NCI-H748 (cell line): ENCODE measurements around the gene GALNTL6.
A peak's percentile ranks its signal among the peaks of the same experiment; 100 is the strongest.

Experiments used
- DNase-seq: peaks from one replicate; lab custom pipeline; 2025; ENCODE audit not compliant: unreplicated experiment; lab: John Stamatoyannopoulos, UW

GALNTL6 gene

DNA sequence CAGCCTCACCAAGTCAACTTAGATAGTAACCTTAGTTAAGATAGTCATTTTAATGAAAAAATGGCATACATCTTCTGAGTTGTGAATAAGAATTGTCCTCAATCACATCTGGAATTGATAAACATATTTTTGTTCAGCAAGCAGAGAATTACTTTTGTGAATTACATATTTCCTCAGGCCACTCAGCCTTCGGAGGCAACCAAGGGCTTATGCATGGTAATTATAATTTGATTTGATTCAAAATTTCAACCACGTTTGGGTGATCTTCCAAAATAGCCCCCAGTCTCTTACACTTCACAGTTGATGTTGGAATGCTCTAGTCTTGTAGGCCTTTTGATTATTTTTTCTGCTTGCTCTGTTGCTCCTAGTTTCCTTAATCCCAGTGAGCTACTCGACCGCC, 63.4 kb downstream of the GALNTL6 start:
- no peak for DNase-seq

DNA sequence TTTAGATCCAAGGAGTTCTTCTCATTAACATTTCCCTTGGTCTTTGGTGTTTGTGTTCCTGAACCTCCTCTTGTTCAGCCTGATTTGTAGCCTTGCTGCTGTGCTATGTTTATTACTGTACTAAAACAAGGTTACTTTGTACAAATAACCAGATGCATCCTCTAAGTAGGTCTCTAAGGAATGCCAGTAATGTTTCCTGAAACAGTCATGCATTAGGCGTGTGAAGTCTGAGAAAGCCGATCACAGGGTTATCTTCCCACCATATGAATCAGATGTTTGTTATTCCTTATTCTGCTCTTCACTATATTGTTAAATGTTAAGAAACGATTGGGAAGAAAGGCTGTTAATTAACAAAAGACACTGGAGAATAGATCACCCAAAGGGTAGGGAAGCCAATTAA, 66.9 kb downstream of the GALNTL6 start:
- no peak for DNase-seq

DNA sequence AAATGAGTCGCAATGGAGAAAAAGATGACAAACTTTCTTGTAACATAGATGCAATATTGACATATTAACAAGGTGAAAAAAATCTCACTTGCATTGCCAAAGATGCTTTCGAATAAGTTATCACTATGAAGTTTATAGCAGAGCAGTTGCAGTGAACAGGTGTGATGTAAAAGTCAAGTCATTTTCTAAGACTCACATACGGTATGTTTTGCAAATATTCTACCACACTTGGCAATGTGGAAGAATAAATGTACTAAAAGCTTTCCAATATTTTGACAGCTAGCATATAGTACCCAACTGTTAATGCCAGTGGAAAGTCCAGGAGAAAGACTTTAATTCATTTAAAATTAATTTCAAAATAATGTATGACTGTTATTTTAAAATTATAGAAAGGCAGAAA, 76.5 kb downstream of the GALNTL6 start:
- no peak for DNase-seq

DNA sequence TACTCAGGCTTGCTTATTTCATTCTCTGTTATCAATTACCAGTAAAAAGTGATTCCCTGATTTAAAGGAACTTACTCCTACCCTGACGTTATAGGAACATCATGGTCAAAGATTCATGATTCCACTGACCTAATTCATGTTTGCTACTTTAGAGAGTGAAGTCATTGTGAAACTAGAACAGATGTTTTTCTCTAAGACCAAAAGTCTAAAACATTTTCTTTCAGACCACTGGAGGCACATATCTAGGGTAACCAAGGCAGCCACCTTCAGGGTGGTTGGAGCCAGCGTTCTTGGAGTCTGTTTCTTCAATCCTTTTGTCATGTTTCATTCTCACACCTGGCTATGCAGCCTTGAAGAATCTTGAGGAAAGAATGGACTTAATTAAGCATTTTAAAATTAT, 77.8 kb downstream of the GALNTL6 start:
- no peak for DNase-seq

DNA sequence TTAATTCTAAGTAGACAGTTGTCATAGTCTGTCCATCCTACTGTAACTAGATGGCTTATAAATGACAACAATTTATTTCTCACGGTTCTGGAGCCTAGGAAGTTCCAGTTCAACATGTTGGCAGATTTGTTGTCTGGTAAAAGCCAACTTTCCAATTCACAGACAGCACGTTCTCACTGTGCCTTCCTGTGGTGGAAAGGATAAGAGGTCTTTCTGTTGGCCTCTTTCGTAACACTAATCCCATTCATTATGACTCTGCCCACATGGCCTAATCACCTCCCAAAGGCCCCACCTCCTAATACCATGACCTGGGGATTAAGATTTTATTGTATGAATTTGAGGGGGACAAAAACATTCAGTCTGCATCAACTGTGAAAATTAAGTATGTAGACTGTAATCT, 83.2 kb downstream of the GALNTL6 start:
- no peak for DNase-seq

DNA sequence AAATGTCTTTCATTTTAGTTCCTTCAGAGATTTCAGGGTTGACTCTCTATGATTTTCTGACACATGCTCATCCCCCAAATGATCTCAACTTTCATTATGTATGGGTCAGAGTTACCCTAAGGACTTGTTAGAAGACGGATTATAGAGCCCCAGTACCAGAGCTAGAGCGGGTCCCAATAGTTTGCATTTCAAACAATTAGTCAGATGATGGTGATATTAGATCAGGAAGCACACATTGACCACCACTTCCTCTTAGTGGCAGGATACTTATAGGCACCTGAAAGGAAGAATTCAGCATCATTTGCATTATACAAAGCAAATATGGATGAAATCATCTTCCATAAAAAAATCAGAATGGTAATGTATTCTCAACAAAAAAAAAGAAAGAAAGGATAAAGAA, 106.1 kb downstream of the GALNTL6 start:
- DNase-seq = no peak

DNA sequence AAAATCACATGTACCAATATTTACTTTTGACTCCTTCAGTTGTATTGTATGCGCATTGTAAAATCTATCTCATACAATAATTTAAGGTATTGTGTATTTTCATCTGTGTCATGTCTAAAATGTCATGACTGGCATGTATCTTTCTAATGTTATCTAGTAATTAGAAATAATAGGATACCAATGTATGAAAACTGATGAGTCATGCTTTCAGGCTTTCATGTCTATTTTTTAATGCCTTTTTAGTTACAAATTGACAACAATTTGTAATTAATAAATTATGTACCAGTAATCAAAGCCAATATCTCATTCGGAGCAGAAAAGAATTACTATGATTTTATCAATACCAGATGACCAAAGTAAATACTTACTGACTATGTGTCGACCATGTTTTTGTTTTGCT, 107.7 kb downstream of the GALNTL6 start:
- no peak for DNase-seq

DNA sequence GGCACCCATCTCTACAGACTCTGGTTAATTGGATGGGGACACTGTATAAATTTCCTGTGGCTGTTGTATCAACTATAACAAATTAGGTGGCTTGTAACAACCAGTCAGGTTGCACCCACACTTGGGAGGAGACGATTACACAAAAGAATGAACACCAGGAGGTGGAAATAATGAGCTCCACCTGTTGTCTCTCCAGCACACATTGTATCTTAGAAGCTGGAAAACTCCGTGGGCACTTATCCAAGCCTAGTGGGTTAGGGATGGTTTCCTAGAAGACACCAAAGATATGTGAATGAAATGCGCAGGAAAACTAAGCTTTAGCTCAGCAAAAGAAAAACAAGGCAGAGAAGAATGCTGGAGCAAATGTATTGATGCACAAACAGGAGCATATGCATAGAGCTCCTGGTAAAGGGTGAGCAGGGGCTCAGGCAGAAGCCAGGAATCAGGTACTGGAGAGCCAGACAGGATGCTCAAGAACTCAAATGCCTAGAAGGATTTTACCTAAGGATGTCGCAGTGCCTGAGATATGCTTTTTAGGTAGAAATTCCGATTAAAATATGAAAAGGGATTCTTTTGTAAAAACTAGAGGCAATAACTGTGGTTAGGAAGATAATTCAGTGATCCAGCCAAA, 111.7 kb downstream of the GALNTL6 start:
- DNase-seq = peak; percentile 88

DNA sequence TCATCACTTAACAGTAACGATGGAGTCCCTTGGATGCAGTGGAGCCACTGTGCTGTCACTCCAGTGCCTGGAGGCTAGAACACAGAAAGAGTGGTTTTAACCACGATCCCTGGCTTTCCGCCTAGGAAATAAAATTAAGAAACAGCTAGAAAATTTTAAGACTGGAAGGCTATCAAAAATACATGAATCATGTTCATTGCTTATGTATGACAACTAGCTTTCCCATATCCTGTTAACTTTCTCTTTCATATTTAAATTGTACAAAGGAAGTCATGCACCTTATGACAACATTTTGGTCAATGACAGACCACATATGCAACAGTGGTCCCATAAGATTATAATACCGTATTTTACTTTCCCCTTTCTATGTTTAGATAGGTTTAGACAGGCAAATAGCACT, 115.1 kb downstream of the GALNTL6 start:
- no peak for DNase-seq

DNA sequence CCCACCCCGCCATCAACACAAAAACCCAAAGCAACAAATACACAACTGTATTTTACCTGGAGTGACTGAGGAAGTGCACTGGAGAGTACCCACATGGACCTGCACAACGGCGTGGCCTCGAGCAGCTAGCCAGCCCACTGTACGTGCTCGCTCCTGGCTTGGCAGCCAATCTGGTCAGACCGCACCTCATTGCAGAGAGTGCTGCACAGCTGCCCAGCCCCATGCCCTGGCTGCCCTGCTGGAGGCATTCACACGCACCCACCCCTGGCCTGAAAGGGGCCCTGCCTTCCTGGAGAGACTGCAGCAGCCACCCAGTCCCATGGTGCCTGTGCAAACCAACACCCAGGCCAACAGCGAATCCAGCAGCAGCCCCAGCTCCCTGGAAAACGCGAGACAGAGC, 116.3 kb downstream of the GALNTL6 start:
- no peak for DNase-seq

DNA sequence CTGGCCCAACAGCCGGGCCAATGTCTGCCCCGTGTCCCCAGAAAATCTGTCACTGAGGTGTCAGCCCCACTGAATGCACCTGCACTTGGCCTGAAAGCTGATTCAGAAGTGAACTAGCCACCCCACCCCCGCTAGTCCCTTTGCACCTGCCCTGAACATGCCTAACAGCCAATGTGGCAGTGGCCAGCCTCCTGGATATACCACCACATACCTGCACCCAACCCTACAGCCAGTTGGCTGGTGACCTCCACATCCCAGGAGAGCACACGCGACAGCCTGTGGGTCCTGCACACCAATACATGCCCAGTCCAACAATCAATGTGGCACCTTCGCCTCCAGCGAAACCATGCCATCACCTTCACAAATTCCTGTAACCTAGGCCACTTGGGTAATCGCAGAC, 116.7 kb downstream of the GALNTL6 start:
- no peak for DNase-seq

DNA sequence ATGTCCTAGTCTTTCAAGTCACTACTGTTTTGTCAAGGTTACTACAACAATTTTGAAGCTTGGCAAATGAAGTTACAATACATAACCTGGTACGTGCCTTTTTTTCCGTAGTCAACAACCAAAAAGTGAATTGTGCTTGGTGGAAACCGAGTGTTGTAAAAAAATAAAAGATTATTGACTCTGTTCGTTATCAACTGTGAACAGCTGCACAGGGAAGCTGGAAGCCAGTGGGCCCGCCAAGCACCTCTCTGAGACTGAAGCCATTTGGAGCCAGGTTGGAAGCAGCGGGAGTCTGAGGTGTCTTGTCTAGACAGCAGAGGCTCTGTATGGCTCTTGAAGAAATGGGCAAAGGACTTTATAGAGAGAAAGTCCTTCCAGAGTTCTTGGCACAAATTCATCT, 119.0 kb downstream of the GALNTL6 start:
- DNase-seq = no peak

DNA sequence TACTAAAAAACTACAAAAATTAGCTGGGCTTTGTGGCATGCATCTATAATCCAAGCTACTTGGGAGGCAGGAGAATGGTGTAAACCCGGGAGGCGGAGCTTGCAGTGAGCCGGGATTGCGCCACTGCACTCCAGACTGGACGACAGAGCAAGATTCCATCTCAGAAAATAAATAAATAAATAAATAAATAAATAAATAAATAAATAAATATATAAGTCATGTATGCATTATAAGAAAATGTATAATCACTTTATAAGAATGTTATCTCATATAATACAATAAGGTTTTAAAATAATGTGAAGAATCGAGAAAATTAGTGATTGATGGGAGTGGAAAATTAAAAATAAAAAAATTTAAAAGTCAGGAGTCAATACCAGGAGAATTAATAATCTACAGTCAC, 127.5 kb downstream of the GALNTL6 start:
- DNase-seq = no peak

DNA sequence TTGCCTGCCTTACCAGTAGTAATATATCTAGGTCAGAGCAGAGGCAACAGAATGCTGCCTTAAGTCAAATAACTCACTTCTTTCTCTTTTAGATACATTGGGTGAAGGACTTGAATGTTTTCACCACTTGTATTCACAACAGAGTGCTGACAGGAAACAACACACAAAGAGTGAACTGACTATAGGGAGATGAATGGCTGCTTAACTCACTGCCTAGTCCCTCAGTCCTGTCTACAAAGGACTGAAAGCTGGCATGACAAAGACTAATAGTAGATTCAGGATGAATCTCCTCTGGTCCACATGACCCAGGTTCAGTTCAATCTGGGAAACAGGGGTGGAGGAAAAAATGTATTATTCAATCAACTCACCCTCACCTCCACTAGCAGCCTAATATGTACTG, 134.2 kb downstream of the GALNTL6 start:
- no peak for DNase-seq

DNA sequence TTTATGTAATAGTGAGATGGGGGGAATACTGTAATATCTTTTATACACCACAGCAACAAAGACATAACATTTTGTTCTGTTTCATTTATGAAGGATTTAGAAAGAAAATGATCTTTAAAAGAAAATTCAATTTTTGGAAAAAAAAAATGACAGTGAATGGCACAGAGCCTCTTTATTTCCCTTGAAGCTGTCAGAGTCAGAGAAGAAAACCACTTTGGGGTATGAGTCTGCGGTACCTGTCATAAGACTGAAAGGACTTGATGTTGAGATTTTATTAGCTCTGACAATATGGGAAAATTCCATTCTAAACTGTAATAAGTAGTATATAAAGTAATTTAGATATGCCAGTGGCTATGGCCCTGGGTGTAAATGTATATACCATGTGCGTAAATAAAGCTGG, 134.8 kb downstream of the GALNTL6 start:
- no peak for DNase-seq

DNA sequence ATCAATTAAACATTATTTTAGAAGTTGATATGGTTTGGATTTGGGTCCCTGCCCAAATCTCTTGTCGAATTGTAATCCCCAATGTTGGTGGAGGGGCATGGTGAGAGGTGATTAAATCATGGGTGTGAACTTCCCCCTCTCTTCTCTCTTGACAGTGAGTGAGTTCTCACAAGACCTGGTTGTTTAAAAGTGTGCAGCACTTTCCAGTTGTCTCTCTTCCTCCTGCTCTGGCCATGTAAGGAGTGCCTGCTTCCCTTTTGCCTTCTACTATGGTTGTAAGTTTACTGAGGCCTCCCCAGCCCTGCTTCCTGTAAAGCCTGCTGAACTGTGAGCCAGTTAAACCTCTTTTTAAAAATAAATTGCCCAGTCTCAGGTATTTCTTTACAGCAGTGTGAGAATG, 141.4 kb downstream of the GALNTL6 start:
- no peak for DNase-seq

DNA sequence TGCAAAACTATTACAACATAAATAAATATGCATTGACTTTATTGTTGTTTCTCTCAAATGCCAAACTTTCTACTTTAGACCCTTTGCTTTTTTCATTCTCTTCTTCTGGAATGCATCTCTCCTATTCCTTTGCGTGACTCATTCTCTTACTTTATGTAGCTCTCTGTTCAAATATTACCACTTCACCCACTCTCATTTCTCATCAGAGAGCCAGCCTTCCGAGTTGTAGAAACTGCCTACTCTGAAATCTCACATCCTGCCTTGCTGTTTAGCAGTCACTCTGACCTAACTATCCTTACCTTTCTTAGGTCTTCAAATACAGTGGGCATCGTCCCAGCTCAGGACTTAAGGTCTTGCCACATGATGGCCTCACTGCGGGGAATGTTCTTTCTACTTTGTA, 143.5 kb downstream of the GALNTL6 start:
- DNase-seq = no peak

DNA sequence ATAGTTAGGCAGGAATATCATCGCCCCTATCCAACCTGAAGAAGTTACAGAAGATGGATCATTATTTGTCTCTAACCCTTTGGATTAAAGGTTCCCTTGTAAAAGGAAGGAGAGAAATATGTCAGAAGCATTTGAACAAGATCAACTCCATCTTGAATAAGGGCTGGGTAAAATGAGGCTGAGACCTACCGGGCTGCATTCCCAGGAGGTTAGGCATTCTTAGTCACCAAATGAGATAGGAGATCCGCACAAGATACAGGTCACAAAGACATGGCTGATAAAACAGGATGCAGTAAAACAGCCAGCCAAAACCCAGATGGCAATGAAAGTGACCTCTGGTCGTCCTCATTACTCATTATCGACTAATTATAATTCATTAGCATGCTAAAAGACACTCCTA, 148.9 kb downstream of the GALNTL6 start:
- DNase-seq = no peak

DNA sequence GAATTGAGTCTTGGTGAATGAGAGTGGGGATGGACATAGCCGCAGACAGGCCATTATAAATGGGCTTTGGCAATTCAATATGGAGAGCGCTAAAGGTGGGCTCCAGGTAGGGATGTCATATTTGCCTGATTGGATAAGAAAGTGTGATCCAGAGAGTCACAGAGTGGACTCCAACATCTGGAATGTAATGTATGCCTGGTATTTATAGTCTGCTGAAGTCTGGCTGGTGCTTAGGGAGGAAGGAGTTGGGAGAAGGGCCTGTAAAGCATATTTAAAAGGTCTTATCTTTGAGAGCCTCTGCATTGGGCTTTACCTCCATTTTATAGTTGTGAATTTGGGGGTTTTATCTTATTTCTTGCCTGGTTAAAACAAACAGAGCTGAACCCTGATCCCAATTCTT, 153.2 kb downstream of the GALNTL6 start:
- no peak for DNase-seq

DNA sequence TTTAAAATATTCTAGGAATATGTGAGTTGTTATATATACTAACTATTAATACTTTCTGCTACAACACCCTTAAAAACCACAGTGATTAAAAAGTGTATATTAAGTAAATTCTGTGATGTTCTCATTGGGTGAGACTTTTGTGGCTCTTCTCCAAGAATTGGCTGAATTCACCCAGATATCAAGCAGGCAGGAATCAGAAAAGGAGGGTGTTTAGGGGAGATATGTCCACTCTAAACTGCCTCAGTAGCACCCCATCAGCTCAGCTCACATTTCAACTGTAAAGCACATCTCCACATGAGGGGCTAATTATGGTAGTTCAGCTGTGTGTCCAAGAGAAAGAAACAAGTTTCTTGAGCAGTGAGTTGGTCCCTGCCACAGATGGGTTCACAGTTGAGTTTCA, 165.0 kb downstream of the GALNTL6 start:
- DNase-seq = no peak

DNA sequence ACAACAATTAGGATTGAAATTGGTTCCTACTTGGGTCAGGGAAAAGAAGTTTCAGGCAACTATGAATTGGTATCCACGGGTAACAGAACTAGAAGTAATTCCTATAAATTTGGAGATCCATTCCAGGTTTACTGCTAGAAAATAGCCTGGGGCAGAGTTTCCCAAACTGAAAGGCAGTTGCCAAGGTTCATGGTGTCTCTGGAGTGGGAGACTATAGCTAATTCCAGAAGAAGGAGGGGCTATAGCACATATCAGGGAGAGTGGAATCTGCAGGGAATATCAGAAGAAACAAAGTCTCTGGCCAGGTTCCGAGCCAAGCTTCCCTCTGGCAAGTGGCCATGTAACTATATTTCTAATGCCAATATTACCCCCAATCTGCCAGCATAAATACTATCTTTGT, 166.3 kb downstream of the GALNTL6 start:
- no peak for DNase-seq

DNA sequence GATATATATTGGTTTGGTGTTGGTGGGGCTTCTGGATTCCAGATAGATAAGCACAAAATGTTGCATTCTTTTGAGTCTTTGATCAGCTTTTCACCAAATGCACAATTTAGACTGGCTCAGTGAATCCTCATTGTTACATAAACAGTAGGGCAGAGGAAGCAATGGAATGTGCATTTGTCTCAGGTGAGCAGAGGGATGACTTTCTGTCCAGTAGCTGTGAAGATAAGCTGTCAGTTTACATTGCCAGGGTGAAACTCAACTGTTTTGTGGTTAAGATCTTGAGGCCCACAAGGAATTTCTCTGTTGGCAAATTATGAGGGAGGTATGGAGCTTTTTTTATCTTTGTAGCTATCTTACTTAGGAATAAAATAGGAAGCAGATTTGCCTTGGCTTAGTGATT, 168.0 kb downstream of the GALNTL6 start:
- DNase-seq = no peak

DNA sequence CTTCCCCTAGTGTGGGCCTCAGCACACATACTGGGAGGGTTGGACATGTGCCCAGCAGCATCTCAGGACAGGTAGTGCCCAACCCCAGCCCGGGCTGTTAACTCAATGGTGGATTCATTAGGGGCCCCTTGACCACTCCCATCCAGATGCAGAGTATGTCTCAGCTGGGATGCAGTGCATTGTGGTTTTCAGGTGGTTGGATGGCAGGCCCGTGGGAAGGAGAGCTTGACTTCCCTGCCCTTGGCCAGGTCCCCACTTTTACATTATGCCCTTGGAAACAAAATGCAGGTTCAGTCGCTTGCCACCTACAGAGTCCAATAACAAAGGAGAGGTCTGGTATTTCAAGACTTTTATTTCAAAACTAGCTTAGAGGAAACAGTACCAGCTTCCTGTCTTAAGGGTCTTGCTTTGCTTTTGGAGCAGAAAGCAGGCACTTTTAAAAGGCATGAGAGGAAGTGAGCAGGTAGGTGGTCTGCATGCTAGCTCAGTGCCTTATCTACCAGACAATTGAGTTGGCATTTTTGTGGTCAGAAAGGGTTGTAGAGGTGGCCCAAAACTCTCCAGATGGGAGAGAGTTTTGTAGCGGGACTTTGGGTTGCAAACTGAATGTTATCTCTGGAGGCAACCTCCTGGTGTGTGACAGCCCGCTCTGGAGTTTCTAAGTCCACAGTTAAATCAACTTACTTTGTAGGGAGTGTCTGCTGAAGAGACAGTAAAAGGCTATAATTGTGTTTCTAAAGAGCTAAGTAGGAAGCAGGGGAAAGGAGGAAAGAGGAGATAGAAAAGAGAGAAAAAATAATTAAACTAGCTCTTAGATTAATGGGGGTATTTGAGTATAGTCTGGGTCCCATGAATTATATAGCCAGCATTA, 171.0 kb downstream of the GALNTL6 start:
- DNase-seq = no peak
